Neural cell (in vitro differentiated cells): ENCODE data around the gene GNPTAB. TPM values are rescaled to one million over a fixed set of nuclear protein-coding genes. Genes with fewer than 3 reads are reported as not detected.
"Not testable (repeated sequence)": the region's sequence is repeated elsewhere in the genome, so short reads cannot be mapped to it uniquely, and the experiment has no call there.

ENCODE experiments used
- H2AFZ ChIP-seq: fragments of 200-600, 300-800 bp; sonication (generic), shearing (Covaris generic); 2 replicates; pipeline ENCODE4 v1.6.0; 2014; ENCODE audit warnings: low read depth, mild to moderate bottlenecking, antibody characterized with exemption, low read length, moderate library complexity
- H3F3A ChIP-seq: fragments of 200-600 bp; shearing (Covaris generic); 2 replicates; pipeline ENCODE4 v1.6.1; 2016; ENCODE audit warnings: mild to moderate bottlenecking, moderate library complexity, mixed read lengths, antibody characterized with exemption, low read length; ENCODE audit not compliant: insufficient read depth, poor library complexity, severe bottlenecking
- H3K27ac ChIP-seq: fragments of 200-600, 300-800 bp; sonication (generic), shearing (Covaris generic); 2 replicates; pipeline ENCODE4 v1.5.1; 2014; ENCODE audit warnings: mild to moderate bottlenecking, low read length, moderate library complexity
- H3K27me3 ChIP-seq: fragments of 300-800, 200-600 bp; sonication (generic), shearing (Covaris generic); 2 replicates; pipeline ENCODE4 v1.6.0; 2014; ENCODE audit warnings: mild to moderate bottlenecking, low read depth, low read length, moderate library complexity; ENCODE audit not compliant: insufficient read depth
- H3K36me3 ChIP-seq: fragments of 300-800, 200-600 bp; sonication (generic), shearing (Covaris generic); 2 replicates; pipeline ENCODE4 v1.5.1; 2014; ENCODE audit warnings: mild to moderate bottlenecking, antibody characterized with exemption, low read length, moderate library complexity; ENCODE audit not compliant: insufficient read depth
- H3K4me2 ChIP-seq: fragments of 300-800, 200-600 bp; sonication (generic), shearing (Covaris generic); 2 replicates; pipeline ENCODE4 v1.6.0; 2014; ENCODE audit warnings: mild to moderate bottlenecking, low read length
- H3K4me3 ChIP-seq: fragments of 300-800, 200-600 bp; sonication (generic), shearing (Covaris generic); 2 replicates; pipeline ENCODE4 v1.5.1; 2014; ENCODE audit warnings: mild to moderate bottlenecking, low read length, moderate library complexity
- H3K79me2 ChIP-seq: fragments of 200-600 bp; shearing (Covaris generic); replicated peaks from 2 replicates; pipeline ENCODE4 v1.6.0; 2014; ENCODE audit warnings: mild to moderate bottlenecking, low read length, moderate library complexity; ENCODE audit not compliant: insufficient read depth
- H3K9ac ChIP-seq: fragments of 300-800, 200-600 bp; sonication (generic), shearing (Covaris generic); 2 replicates; pipeline ENCODE4 v1.6.1; 2016; ENCODE audit warnings: mild to moderate bottlenecking, low read length, mixed read lengths
- H3K9me2 ChIP-seq: fragments of 200-600 bp; shearing (Covaris generic); 2 replicates; pipeline ENCODE4 v1.6.1; 2016; ENCODE audit warnings: mild to moderate bottlenecking, low read length, mixed read lengths; ENCODE audit not compliant: insufficient read depth
- H3K9me3 ChIP-seq: fragments of 200-600, 300-800 bp; sonication (generic), shearing (Covaris generic); 2 replicates; pipeline ENCODE4 v1.6.1; 2016; ENCODE audit warnings: mild to moderate bottlenecking, mixed run types, low read length, moderate library complexity, mixed read lengths
- H4K20me1 ChIP-seq: fragments of 200-600 bp; shearing (Covaris generic); 2 replicates; pipeline ENCODE4 v1.6.1; 2016; ENCODE audit warnings: mild to moderate bottlenecking, mixed run types; ENCODE audit not compliant: insufficient read depth
- CTCF ChIP-seq: fragments of 450-650 bp; IDR thresholded peaks from 2 replicates; pipeline ENCODE4 v1.5.1; 2014; ENCODE audit warnings: antibody characterized with exemption, mild to moderate bottlenecking, moderate library complexity; ENCODE audit not compliant: poor library complexity, severe bottlenecking
- EP300 ChIP-seq: fragments of 450-650 bp; conservative IDR thresholded peaks from 2 replicates; pipeline ENCODE4 v1.6.1; 2014; ENCODE audit warnings: antibody characterized with exemption, mild to moderate bottlenecking, moderate library complexity; ENCODE audit not compliant: poor library complexity, severe bottlenecking
- EZH2 ChIP-seq: fragments of 200-600, 300-800 bp; shearing (Covaris generic), sonication (generic); IDR thresholded peaks from 2 replicates; pipeline ENCODE4 v1.6.1; 2014; ENCODE audit warnings: antibody characterized with exemption, low read length, borderline replicate concordance, mild to moderate bottlenecking; ENCODE audit not compliant: insufficient read depth, poor library complexity, severe bottlenecking
- MXI1 ChIP-seq: fragments of 450-650 bp; conservative IDR thresholded peaks from 2 replicates; pipeline ENCODE4 v1.6.1; 2014; ENCODE audit warnings: antibody characterized with exemption, mild to moderate bottlenecking; ENCODE audit not compliant: poor library complexity, severe bottlenecking
- POLR2AphosphoS5 ChIP-seq: IDR thresholded peaks from 2 replicates; pipeline ENCODE4 v1.6.1; 2012
- RAD21 ChIP-seq: fragments of 450-650 bp; conservative IDR thresholded peaks from 2 replicates; pipeline ENCODE4 v1.6.1; 2014; ENCODE audit warnings: antibody characterized with exemption, mild to moderate bottlenecking, moderate library complexity
- REST ChIP-seq: IDR thresholded peaks from 2 replicates; pipeline ENCODE4 v1.6.1; 2012; ENCODE audit warnings: borderline replicate concordance
- SMC3 ChIP-seq: fragments of 450-650 bp; conservative IDR thresholded peaks from 2 replicates; pipeline ENCODE4 v1.6.1; 2014; ENCODE audit warnings: antibody characterized with exemption, mild to moderate bottlenecking, moderate library complexity; ENCODE audit not compliant: poor library complexity
- TAF1 ChIP-seq: IDR thresholded peaks from 2 replicates; pipeline ENCODE4 v1.6.1; 2012; ENCODE audit warnings: low read depth
- polyA plus RNA-seq: library from polyadenylated mRNA; depleted of rRNA; stranded (reverse); fragments of >200 nt; gene quantifications from 2 replicates; pipeline ENCODE4 v1.2.3, GENCODE V29; 2014

GNPTAB gene
- polyA plus RNA-seq, 1 donor from 2014 or later: 80.0 TPM

GRCh38 chr12:101863981-101864380 lies 33.2 kb upstream of the GNPTAB start:
- TF ChIP-seq RAD21: no peak
- TF ChIP-seq REST: no peak
- TF ChIP-seq CTCF: no peak
- no peak for TF ChIP-seq TAF1
- TF ChIP-seq MXI1: no peak
- no peak for TF ChIP-seq SMC3
- no peak for TF ChIP-seq EZH2
- TF ChIP-seq EP300: no peak
- TF ChIP-seq POLR2AphosphoS5: no peak
- no peak overlapping the region for H3K4me2 ChIP-seq
- no peak overlapping the region for H3K27ac ChIP-seq
- H3K36me3 ChIP-seq: no peaks in the 10 kb centered on the region
- H3K27me3 ChIP-seq: no peaks in the 10 kb centered on the region
- no peaks in the 10 kb centered on the region for H3K79me2 ChIP-seq
- H3K9ac ChIP-seq: no peak overlapping the region
- H3K9me3 ChIP-seq: no peaks in the 10 kb centered on the region
- no peaks in the 10 kb centered on the region for H4K20me1 ChIP-seq
- no peak overlapping the region for H2AFZ ChIP-seq
- H3K9me2 ChIP-seq: no peaks in the 10 kb centered on the region
- H3F3A ChIP-seq: no peaks in the 10 kb centered on the region
- H3K4me3 ChIP-seq: no peak overlapping the region

- Histone ChIP-seq H3K36me3 (no peaks in the 10 kb centered on the region), H3K27me3 (no peaks in the 10 kb centered on the region), H3K9me3 (no peaks in the 10 kb centered on the region), H3K27ac (no peak overlapping the region), H4K20me1 (no peaks in the 10 kb centered on the region), H3K79me2 (no peaks in the 10 kb centered on the region), H3K9me2 (no peaks in the 10 kb centered on the region), H2AFZ (no peak overlapping the region), H3K4me3 (no peak overlapping the region), H3K9ac (no peak overlapping the region), H3K4me2 (no peak overlapping the region), H3F3A (no peaks in the 10 kb centered on the region)
- TF ChIP-seq EP300: no peak
- no peak for TF ChIP-seq MXI1
- no peak for TF ChIP-seq RAD21
- TF ChIP-seq SMC3: no peak
- no peak for TF ChIP-seq EZH2
- TF ChIP-seq TAF1: no peak
- no peak for TF ChIP-seq POLR2AphosphoS5
- no peak for TF ChIP-seq CTCF
- TF ChIP-seq REST: no peak
These were observed 31.5 kb upstream of the GNPTAB start for GRCh38 chr12:101862245-101862644.

GRCh38 chr12:101861688-101862087 lies 30.9 kb upstream of the GNPTAB start:
- H3K9me2 ChIP-seq, H4K20me1 ChIP-seq, H3K27me3 ChIP-seq, H3F3A ChIP-seq, H3K36me3 ChIP-seq, H2AFZ ChIP-seq, H3K4me3 ChIP-seq, H3K9me3 ChIP-seq, H3K9ac ChIP-seq, H3K79me2 ChIP-seq, H3K27ac ChIP-seq, H3K4me2 ChIP-seq: not testable (repeated sequence)
